ENCODE data around the gene B4GALNT2.

DNA sequence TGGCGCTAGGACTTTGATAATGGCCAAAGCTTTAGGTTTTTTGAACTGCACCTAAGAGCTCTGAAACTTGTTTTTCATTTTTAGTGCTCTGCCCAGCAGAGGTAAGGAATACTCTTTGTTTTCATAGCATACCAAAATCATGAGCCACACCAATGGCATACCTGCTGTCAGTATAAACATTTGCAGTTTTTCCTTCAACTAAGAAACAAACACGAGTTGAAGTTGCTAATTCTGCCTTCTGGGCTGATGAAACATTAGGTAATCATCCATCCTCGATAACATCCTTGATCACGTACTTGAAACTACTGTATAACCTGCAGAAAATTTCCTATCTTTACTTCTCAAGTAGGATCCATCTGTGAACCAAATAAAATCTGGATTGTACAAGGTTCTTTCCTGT is 20.6 kb upstream of the B4GALNT2 start:
- no peak for TF ChIP-seq MAX (IDR thresholded peaks at IDR 0.05; ENCODE audit: low read depth, low read length)
- TF ChIP-seq CTCF (IDR thresholded peaks at IDR 0.05; ENCODE audit: low read depth, low read length), result no peak
- no peak for TF ChIP-seq POLR2A (IDR thresholded peaks at IDR 0.05; ENCODE audit: extremely low read depth, insufficient read length)
- no peak for TF ChIP-seq MYC (IDR thresholded peaks at IDR 0.05; ENCODE audit: low read depth, low read length)
